Occipital lobe (tissue), 2 donors: ENCODE measurements around the gene TMPRSS13. TPM values are rescaled to one million over a fixed set of nuclear protein-coding genes. Genes with fewer than 3 reads are reported as not detected.

ENCODE experiments used
- DNase-seq: peaks from one replicate; lab custom pipeline; 2025; lab: John Stamatoyannopoulos, UW
- total RNA-seq: library from RNA; depleted of rRNA; stranded (reverse); fragments of >200 nt; gene quantifications from one replicate; pipeline ENCODE4 v1.2.3, GENCODE V29; 2014

The TMPRSS13 gene
- total RNA-seq, 1 donor from 2014 or later, result 0.47 TPM

DNA sequence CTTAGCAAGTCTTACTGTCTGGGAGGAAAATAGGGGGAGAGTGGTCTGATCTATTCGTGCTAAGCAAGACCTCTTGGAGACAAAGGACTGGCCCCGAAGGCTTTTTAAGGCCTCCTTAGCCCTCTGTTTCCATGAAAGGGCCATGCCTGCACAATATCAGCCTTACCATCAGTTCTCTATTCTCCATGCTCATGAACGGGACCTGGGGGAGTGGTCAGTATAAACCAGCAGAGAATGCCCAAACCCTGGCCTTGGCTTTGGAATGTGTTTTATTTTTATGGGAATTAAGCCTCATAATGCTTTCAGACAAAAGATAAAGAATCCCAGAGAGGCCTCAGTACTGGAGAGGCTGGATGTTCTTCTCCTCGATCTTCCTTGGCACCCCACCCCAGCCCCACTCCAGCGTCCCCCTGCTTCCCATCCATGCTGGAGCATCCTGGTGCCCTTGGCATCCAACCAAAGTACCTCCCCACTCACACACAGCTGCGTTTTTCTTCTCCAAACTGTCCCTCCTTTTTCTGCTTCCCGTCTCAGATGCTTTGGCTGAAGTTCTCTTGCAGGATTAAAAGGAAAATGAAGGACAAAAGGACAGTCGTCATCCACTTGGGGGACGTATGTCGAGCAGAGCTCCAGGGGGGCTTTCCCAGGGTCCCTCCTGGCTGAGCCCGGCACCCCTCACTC, 71.3 kb downstream of the TMPRSS13 start:
- DNase-seq, result no peak

DNA sequence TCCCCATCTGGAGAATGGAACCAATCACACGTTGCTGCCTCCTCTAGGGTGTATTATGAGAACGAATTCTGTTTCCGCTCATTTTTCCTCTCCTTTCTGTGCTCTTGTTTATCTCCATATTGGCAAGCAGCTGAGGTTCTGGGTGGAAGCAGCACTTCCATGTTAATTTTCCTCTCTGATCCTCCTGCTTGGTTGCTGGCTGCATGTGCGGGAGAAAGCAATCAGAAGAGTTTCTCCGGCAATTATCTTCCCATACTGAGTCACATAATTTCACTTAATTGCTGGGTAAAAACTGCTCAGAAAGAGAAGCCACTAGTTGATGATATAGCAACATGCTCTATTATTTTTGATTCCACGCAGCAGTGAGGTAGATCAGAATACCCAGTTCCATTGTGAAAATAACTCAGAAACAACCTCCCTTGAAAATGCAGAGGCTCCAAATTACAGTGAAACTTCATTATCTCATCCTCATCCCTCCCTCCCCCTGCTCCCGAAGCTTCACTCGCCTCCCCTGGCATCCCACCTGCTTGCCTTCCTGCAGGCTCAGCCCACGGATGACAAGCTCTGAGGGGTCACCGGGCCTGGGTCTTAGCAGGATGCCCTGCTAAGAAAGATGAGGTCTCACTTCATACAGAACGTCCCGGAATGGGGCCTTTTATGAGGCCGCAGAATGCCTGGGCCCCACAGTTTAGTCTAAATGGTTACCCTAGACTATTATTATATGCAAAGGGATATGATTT, 73.1 kb downstream of the TMPRSS13 start:
- DNase-seq, result no peak

DNA sequence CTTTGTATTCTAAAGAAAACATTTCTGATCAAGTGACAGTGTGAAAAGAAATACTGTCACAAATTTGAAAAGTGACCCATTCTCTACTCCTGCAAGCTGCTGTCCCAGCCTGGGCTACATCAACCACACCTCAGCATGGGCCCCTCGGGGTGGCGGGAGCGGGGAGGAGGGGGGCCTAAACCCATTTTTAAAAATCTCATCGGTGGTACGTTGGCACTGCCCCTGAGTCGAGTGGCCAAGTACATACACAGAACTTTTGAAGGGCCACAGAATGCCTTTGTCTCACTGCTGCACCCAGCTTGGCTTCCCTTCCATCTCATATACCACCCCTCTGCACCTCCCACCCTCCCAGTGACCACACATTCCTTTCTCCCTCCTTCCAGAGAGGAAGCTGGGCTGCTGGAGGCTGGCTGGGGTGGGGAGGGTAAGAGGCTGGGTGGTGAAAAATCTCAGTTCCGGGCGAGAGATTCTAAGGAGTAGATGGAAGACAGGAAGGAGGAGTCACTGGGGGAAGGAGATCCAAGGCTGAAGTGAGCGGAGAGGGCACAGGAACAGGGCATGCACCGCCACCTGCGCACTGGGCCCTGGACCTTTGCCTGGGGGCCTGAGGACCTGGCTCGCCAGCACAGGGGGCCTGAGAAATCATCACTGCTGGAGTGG, 73.9 kb downstream of the TMPRSS13 start:
- no peak for DNase-seq

DNA sequence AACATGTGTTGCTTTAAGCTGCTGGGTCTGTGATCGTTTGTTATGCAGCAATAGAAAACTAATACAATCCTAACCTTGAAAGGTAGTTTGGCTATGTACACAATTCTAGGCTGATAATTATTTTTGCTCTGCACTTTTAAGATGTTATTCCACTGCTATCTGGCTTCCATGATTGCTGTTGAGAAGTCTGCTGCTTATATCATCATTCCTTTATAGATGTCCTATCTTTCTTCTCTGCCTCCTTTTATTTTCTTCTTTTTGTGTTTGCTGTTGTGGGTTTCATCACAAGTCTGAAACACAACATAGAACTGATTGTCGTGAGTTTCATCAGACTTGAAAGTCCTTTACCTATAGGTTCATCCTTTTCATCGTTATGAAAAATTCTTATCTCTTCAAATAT, 76.9 kb downstream of the TMPRSS13 start:
- DNase-seq, result no peak

DNA sequence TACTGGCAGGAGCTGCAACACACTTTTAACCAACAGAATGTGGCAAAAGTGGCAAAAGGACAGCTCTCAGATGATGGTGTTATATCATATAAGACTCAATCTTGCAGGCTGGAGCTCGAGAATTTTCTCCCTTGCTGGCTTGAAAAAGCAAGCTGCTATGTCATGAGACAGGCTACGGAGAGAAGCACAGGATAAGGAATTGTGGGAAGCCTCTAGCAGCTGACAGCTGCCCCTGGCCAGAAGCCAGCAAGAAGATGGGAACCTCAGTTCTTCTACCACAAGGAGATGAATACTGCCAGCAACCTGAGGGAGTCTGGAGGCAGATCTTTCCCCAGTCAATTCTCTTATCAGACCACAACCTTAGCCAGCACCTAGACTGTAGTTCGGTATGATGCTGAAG, 77.3 kb downstream of the TMPRSS13 start:
- DNase-seq, result no peak

DNA sequence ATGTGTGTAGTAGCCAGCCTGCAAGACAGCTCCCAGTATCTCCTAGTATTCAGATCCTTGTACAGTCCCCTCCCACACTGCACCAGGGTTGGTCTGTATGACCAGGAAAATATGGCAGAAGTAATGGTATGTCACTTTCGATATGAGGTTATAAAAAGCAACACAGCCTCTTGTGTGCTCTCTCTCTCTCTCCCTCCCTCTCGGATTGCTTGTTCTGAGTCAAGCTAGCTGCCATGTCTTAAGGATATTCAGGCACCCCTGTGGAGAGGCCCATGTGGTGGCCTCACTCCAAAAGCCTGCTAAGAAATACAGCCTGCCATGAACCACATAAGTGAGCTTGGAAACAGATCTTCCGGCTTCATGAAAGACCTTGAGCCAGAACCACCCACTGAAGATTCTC, 78.1 kb downstream of the TMPRSS13 start:
- DNase-seq, result no peak

Other genes with a start within 250 kb of the TMPRSS13 start
- gene DSCAML1, start 132.2 kb downstream of the TMPRSS13 start, total RNA-seq, result 7.6 TPM
- 0.62 TPM for gene FXYD2, start 104.7 kb downstream of the TMPRSS13 start, total RNA-seq
- 107 TPM for gene FXYD6, start 52.7 kb downstream of the TMPRSS13 start, total RNA-seq
- gene IL10RA, start 57.0 kb upstream of the TMPRSS13 start, total RNA-seq, result 6.7 TPM
- gene TMPRSS4, start 147.7 kb upstream of the TMPRSS13 start, total RNA-seq, result not detected
- gene SMIM35, start 157.6 kb upstream of the TMPRSS13 start, total RNA-seq, result not detected
- gene SCN4B, start 223.4 kb upstream of the TMPRSS13 start, total RNA-seq, result 12.2 TPM
- 5.8 TPM for gene SCN2B, start 247.2 kb upstream of the TMPRSS13 start, total RNA-seq